NB4 (cell line): Measurements from ENCODE around the gene ADGRL3.

Experiments used
- MYC ChIP-seq: IDR thresholded peaks from 2 replicates; pipeline ENCODE4 v1.6.1; 2011; ENCODE audit warnings: low read depth, low read length
- POLR2A ChIP-seq: IDR thresholded peaks from 2 replicates; pipeline ENCODE4 v1.6.1; 2011; ENCODE audit warnings: mild to moderate bottlenecking; ENCODE audit not compliant: insufficient read length; ENCODE audit errors: extremely low read depth
- TF ChIP-seq, protein P1 (sequence below): IDR thresholded peaks from one replicate; pipeline ENCODE4 v1.5.1; 2012; ENCODE audit warnings: low read depth, low read length
- TF ChIP-seq, protein P2 (sequence below): IDR thresholded peaks from 2 replicates; pipeline ENCODE4 v1.6.1; 2011; ENCODE audit warnings: low read depth, low read length

DNA sequence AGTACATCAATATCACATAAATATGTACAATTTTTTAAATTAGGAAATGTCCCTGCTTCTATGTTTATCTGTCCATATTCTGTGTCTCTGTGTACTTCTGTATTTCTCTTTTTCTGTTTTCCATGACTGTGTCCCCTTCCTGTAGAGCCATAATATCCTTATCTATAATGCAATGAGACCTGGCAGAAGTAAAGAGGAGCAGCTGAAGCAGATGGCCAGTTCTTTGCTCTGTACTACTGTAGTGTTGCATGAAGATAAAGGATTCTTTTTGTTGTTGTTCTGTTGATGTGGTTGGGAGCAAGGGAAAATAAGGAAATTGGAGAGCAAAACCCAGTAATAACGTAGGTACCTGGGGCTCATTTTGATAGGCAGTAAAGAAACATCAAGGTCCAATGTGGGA, 301.7 kb downstream of the ADGRL3 start:
- TF ChIP-seq, protein P1, sequence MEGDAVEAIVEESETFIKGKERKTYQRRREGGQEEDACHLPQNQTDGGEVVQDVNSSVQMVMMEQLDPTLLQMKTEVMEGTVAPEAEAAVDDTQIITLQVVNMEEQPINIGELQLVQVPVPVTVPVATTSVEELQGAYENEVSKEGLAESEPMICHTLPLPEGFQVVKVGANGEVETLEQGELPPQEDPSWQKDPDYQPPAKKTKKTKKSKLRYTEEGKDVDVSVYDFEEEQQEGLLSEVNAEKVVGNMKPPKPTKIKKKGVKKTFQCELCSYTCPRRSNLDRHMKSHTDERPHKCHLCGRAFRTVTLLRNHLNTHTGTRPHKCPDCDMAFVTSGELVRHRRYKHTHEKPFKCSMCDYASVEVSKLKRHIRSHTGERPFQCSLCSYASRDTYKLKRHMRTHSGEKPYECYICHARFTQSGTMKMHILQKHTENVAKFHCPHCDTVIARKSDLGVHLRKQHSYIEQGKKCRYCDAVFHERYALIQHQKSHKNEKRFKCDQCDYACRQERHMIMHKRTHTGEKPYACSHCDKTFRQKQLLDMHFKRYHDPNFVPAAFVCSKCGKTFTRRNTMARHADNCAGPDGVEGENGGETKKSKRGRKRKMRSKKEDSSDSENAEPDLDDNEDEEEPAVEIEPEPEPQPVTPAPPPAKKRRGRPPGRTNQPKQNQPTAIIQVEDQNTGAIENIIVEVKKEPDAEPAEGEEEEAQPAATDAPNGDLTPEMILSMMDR: no peak
- TF ChIP-seq MYC (no peak), POLR2A (no peak)
- TF ChIP-seq, protein P2, sequence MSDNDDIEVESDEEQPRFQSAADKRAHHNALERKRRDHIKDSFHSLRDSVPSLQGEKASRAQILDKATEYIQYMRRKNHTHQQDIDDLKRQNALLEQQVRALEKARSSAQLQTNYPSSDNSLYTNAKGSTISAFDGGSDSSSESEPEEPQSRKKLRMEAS: no peak
